ENCODE data around the gene CEP290. TPM values are rescaled to one million over a fixed set of nuclear protein-coding genes. Genes with fewer than 3 reads are reported as not detected.
A peak's percentile ranks its signal among the peaks of the same experiment; 100 is the strongest.

The CEP290 gene
- total RNA-seq, result 8.5 TPM
- long read RNA-seq, partial matches to known transcripts, result 5 of 6 reads
- long read RNA-seq, other reads (novel, unspliced or antisense), result 1 of 6 reads

- intact Hi-C loops (cut with micrococcal nuclease), result no loop called here
- DNase-seq, result peak; percentile 93
- ATAC-seq, result peak; percentile 99
Observed at GRCh38 chr12:88141774-88142609, at the start of gene CEP290, which contains the start of gene TMTC3. Gene CEP290 (minus strand): TSS chr12:88142088. CDS start chr12:88141307, 781 bp downstream. Gene TMTC3 (plus strand): TSS chr12:88142307. CDS start chr12:88148316, 6,009 bp downstream.

- DNase-seq (no peak), ATAC-seq (no peak)
- intact Hi-C loops (cut with micrococcal nuclease), result no loop called here
Observed at GRCh38 chr12:88188180-88188579, 46.3 kb upstream of the CEP290 start.

- intact Hi-C loops (cut with micrococcal nuclease), result no loop called here
Observed at GRCh38 chr12:88187571-88187970, 45.7 kb upstream of the CEP290 start.

GRCh38 chr12:88185988-88186387 is 44.1 kb upstream of the CEP290 start:
- DNase-seq (no peak), ATAC-seq (no peak)

More at GRCh38 chr12:88187571-88187970, 45.7 kb upstream of the CEP290 start:
- ATAC-seq (no peak), DNase-seq (no peak)

GRCh38 chr12:88185279-88185678 is 43.4 kb upstream of the CEP290 start:
- intact Hi-C loops (cut with micrococcal nuclease), result no loop called here
- no peak for ATAC-seq
- no peak for DNase-seq

More at GRCh38 chr12:88185988-88186387, 44.1 kb upstream of the CEP290 start:
- intact Hi-C loops (cut with micrococcal nuclease), result no loop called here

GRCh38 chr12:88184196-88184595 is 42.3 kb upstream of the CEP290 start:
- no peak for ATAC-seq
- DNase-seq, result no peak
- intact Hi-C loops (cut with micrococcal nuclease), result no loop called here

GRCh38 chr12:88182416-88182815 is 40.5 kb upstream of the CEP290 start:
- ATAC-seq (no peak), DNase-seq (no peak)
- intact Hi-C loops (cut with micrococcal nuclease), result no loop called here

GRCh38 chr12:88181881-88182280 is 40.0 kb upstream of the CEP290 start:
- ATAC-seq (no peak), DNase-seq (no peak)
- intact Hi-C loops (cut with micrococcal nuclease), result no loop called here

GRCh38 chr12:88179436-88180014 is 37.6 kb upstream of the CEP290 start:
- no peak for DNase-seq
- no peak for ATAC-seq
- intact Hi-C loops (cut with micrococcal nuclease), result no loop called here

GRCh38 chr12:88175544-88175943 is 33.7 kb upstream of the CEP290 start:
- ATAC-seq (no peak), DNase-seq (no peak)
- intact Hi-C loops (cut with micrococcal nuclease), result no loop called here

GRCh38 chr12:88172844-88173407 is 31.0 kb upstream of the CEP290 start:
- DNase-seq (no peak), ATAC-seq (no peak)
- intact Hi-C loops (cut with micrococcal nuclease), result no loop called here

- DNase-seq (no peak), ATAC-seq (no peak)
- intact Hi-C loops (cut with micrococcal nuclease), result no loop called here
Observed at GRCh38 chr12:88167384-88167783, 25.5 kb upstream of the CEP290 start.

GRCh38 chr12:88166179-88166578 is 24.3 kb upstream of the CEP290 start:
- ATAC-seq (no peak), DNase-seq (no peak)
- intact Hi-C loops (cut with micrococcal nuclease), result no loop called here

GRCh38 chr12:88163371-88163770 is 21.5 kb upstream of the CEP290 start:
- DNase-seq (no peak), ATAC-seq (no peak)
- intact Hi-C loops (cut with micrococcal nuclease), result no loop called here

GRCh38 chr12:88156075-88156654 is 14.3 kb upstream of the CEP290 start:
- ATAC-seq, result no peak
- intact Hi-C loops (cut with micrococcal nuclease), result no loop called here
- DNase-seq, result no peak

- DNase-seq (no peak), ATAC-seq (no peak)
- intact Hi-C loops (cut with micrococcal nuclease), result no loop called here
Observed at GRCh38 chr12:88153959-88154358, 12.1 kb upstream of the CEP290 start.

- DNase-seq (no peak), ATAC-seq (no peak)
- intact Hi-C loops (cut with micrococcal nuclease), result no loop called here
Observed at GRCh38 chr12:88150063-88150462, 8.2 kb upstream of the CEP290 start.

- DNase-seq (no peak), ATAC-seq (no peak)
- intact Hi-C loops (cut with micrococcal nuclease), result no loop called here
Observed at GRCh38 chr12:88145567-88146505, 3.9 kb upstream of the CEP290 start.
